GM18526 (cell line): Measurements from ENCODE around the gene TWSG1.
A peak's percentile ranks its signal among the peaks of the same experiment; 100 is the strongest.

ENCODE experiments used
- POLR2A ChIP-seq: IDR thresholded peaks from 3 replicates; pipeline ENCODE4 v1.6.1; 2011; ENCODE audit not compliant: insufficient read length; ENCODE audit errors: extremely low read depth

TWSG1 gene

GRCh38 chr18:9334329-9334972 is at the start of gene TWSG1:
TWSG1 (plus strand) TSS chr18:9334773; CDS start chr18:9337230, 2,457 bp downstream.
- TF ChIP-seq POLR2A = peak; percentile 55

GRCh38 chr18:9285604-9286003 is 49.0 kb upstream of the TWSG1 start:
- no peak for TF ChIP-seq POLR2A

- no peak for TF ChIP-seq POLR2A
Observed at GRCh38 chr18:9287036-9287435, 47.5 kb upstream of the TWSG1 start.

GRCh38 chr18:9289698-9290097 is 44.9 kb upstream of the TWSG1 start:
- TF ChIP-seq POLR2A = no peak

- TF ChIP-seq POLR2A = no peak
Observed at GRCh38 chr18:9290156-9290555, 44.4 kb upstream of the TWSG1 start.

GRCh38 chr18:9292047-9292446 is 42.5 kb upstream of the TWSG1 start:
- TF ChIP-seq POLR2A = no peak

- no peak for TF ChIP-seq POLR2A
Observed at GRCh38 chr18:9293948-9294347, 40.6 kb upstream of the TWSG1 start.

GRCh38 chr18:9296233-9297006 is 38.2 kb upstream of the TWSG1 start:
- TF ChIP-seq POLR2A = no peak

- no peak for TF ChIP-seq POLR2A
Observed at GRCh38 chr18:9297007-9297393, 37.6 kb upstream of the TWSG1 start.

- TF ChIP-seq POLR2A = no peak
Observed at GRCh38 chr18:9304388-9305070, 30.0 kb upstream of the TWSG1 start.

- TF ChIP-seq POLR2A = no peak
Observed at GRCh38 chr18:9319333-9319732, 15.2 kb upstream of the TWSG1 start.

GRCh38 chr18:9321017-9321452 is 13.5 kb upstream of the TWSG1 start:
- no peak for TF ChIP-seq POLR2A

GRCh38 chr18:9321736-9322135 is 12.8 kb upstream of the TWSG1 start:
- no peak for TF ChIP-seq POLR2A

- no peak for TF ChIP-seq POLR2A
Observed at GRCh38 chr18:9322744-9323143, 11.8 kb upstream of the TWSG1 start.

- TF ChIP-seq POLR2A = no peak
Observed at GRCh38 chr18:9323750-9324445, 10.7 kb upstream of the TWSG1 start.

- TF ChIP-seq POLR2A = no peak
Observed at GRCh38 chr18:9325716-9326115, 8.9 kb upstream of the TWSG1 start.

GRCh38 chr18:9328776-9329175 is 5.8 kb upstream of the TWSG1 start:
- no peak for TF ChIP-seq POLR2A
